Keratinocyte (primary cell): ENCODE data around the gene SDK1.

Experiments used
- CTCF ChIP-seq, 3 experiments: IDR thresholded peaks in 1 of 3; conservative IDR thresholded peaks in 1 of 3; optimal IDR thresholded peaks in 1 of 3; 2 replicates in 2 of 3; 3 replicates in 1 of 3; pipeline versions ENCODE3 to v1.5.1; 2011; ENCODE audit warnings: low read length in 3 of 3, mild to moderate bottlenecking in 3 of 3, moderate library complexity in 2 of 3, control low read depth in 1 of 3, inconsistent platforms in 1 of 3; ENCODE audit not compliant: insufficient read depth in 2 of 3; ENCODE audit errors: extremely low read depth in 1 of 3
- EZH2 ChIP-seq: IDR thresholded peaks from one replicate; pipeline ENCODE4 v1.6.1; 2012; ENCODE audit warnings: inconsistent platforms, mild to moderate bottlenecking, low read length, moderate library complexity

- TF ChIP-seq CTCF (optimal IDR thresholded peaks at IDR 0.05 in 1 of 3, IDR thresholded peaks at IDR 0.05 in 1 of 3, conservative IDR thresholded peaks at IDR 0.05 in 1 of 3; ENCODE audit: extremely low read depth in 1 of 3, insufficient read depth in 2 of 3, low read length in 3 of 3) (no peak), EZH2 (no peak)
Observed at GRCh38 chr7:3412871-3413270, 111.8 kb downstream of the SDK1 start.
